ENCODE measurements around the gene RNF133.

DNA sequence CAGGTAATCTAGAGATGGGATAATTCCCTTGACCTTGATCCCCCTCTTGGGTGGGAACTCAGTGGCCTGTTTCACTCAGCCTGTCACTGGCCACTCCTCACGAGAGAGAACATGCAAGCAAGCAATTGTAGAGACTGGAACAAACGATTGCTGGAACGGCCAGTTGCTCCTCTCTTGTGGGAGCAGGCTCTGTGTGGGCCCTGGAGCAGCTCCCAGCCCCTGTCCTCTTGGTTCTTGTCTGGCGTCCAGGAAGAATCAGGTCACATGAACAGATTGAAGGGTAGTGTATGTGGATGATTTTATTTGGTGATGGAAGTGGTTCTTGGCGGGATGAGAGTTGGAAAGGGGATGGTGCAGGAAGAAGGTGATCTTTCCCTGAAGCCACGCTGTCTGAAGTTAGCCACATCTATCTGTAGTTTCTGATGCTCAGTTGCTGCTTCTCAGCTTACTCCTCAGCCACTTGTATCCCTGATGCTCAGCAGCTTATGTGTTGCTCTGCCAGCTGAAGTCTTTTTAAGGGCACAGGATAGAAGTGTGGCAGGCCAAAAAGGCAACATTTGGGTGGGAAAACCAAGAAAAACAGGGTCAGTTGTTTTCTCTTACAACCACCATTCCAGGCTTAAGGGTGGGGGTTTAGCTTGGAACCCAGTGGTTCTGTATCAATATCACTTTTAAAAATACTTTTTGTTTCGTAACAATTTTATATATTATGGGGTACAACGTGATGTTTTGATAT lies 15.9 kb downstream of the RNF133 start:
- TF ChIP-seq, protein P1, sequence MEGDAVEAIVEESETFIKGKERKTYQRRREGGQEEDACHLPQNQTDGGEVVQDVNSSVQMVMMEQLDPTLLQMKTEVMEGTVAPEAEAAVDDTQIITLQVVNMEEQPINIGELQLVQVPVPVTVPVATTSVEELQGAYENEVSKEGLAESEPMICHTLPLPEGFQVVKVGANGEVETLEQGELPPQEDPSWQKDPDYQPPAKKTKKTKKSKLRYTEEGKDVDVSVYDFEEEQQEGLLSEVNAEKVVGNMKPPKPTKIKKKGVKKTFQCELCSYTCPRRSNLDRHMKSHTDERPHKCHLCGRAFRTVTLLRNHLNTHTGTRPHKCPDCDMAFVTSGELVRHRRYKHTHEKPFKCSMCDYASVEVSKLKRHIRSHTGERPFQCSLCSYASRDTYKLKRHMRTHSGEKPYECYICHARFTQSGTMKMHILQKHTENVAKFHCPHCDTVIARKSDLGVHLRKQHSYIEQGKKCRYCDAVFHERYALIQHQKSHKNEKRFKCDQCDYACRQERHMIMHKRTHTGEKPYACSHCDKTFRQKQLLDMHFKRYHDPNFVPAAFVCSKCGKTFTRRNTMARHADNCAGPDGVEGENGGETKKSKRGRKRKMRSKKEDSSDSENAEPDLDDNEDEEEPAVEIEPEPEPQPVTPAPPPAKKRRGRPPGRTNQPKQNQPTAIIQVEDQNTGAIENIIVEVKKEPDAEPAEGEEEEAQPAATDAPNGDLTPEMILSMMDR (IDR thresholded peaks at IDR 0.05): no peak
- no peak for TF ChIP-seq POLR2A (IDR thresholded peaks at IDR 0.05)
